ENCODE data around the gene EXOC4.

Gene EXOC4

GRCh38 chr7:133829336-133829897 is 576.5 kb downstream of the EXOC4 start:
- DNase-seq (ENCODE audit: low read depth) = no peak

GRCh38 chr7:133830081-133830480 is 577.2 kb downstream of the EXOC4 start:
- DNase-seq (ENCODE audit: low read depth) = no peak

DNA sequence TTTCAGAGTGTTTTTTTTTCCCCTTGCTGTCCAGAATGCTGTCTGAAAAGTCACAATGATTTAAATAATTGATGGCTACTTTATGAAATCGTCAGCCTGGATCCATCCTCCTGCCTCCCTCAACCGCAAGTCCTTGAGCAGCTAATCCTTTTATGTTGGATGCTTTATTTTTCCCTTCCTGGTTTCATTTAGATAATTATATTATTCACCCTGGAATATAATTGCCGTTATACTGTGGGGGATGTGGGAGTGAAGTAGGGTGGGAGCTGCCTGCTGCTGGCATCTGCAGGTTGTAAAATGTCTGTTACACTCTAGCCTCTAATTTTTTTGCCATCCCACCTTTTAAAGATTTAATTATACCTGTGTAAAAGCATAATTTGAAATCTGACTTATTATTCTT is 583.8 kb downstream of the EXOC4 start:
- DNase-seq (ENCODE audit: low read depth) = no peak

DNA sequence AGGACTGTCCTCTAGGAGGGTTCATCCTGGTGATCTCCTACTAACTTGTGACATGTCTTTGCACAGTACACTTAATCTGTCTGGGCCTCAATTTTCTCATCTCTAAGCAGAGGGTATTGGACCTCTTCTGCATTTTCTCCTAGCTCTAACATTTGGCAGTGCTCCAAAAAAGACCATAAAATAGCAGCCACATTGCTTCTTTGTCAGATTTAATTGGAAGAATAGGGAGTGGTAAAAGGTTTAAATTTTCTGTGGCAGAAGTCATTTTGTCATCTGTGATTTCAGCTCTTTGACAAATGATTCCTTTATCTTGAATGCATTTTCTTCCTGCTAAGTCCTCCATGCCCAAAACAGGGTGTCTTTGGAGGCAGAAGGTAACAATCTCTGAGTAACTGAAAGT is 584.3 kb downstream of the EXOC4 start:
- DNase-seq (ENCODE audit: low read depth) = no peak

GRCh38 chr7:133839121-133839520 is 586.2 kb downstream of the EXOC4 start:
- no peak for DNase-seq (ENCODE audit: low read depth)

DNA sequence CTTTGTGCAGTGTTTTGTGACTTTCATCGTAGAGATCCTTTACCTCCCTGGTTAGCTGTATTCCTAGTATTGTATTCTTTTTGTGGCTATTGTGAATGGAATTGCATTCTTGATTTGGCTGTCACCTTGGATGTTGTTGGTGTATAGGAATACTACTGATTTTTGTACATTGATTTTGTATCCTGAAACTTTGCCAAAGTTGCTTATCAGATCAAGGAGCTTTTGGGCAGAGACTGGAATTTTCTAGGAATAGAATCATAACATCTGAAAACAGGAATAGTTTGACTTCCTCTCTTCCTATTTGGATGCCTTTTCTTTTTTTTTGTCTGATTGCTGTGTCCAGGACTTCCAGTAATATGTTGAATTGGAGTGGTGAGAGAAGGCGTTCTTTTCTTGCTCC is 590.5 kb downstream of the EXOC4 start:
- DNase-seq (ENCODE audit: low read depth) = no peak

GRCh38 chr7:133845005-133845404 is 592.1 kb downstream of the EXOC4 start:
- no peak for DNase-seq (ENCODE audit: low read depth)

DNA sequence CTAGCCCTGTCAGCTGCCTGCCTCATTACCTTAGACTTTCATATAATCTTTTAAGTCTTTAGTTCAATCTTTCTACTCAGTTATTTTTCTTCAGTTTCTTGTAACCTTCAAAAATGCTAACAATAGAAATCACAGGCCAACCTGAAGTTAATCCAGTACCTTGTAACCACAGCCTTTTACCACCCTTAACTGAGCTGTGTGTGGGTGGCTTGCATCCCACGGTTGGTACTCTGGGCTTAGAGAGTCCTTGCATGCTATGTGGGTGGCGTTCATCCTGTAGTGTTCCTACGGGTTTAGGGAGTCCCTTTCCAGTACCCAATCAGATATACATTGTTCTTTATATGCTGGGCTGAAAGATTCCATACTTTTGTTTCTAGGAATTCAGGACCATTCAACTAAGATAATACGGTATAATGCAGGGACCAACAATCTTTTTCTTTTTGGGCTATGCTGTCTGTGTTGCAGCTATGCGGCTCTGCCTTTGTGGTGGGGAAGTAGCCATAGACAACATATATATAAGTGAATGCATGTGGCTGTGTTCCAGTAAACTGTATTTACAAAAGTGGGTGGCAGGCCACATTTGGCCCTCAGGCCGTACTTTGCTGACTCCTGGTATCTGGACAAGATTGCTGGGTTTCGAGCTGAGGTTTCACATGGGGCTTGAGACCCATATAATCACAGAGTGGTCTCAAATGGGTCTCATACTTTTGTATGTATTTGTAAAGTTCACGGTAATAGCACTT is 593.5 kb downstream of the EXOC4 start:
- DNase-seq (ENCODE audit: low read depth) = no peak

DNA sequence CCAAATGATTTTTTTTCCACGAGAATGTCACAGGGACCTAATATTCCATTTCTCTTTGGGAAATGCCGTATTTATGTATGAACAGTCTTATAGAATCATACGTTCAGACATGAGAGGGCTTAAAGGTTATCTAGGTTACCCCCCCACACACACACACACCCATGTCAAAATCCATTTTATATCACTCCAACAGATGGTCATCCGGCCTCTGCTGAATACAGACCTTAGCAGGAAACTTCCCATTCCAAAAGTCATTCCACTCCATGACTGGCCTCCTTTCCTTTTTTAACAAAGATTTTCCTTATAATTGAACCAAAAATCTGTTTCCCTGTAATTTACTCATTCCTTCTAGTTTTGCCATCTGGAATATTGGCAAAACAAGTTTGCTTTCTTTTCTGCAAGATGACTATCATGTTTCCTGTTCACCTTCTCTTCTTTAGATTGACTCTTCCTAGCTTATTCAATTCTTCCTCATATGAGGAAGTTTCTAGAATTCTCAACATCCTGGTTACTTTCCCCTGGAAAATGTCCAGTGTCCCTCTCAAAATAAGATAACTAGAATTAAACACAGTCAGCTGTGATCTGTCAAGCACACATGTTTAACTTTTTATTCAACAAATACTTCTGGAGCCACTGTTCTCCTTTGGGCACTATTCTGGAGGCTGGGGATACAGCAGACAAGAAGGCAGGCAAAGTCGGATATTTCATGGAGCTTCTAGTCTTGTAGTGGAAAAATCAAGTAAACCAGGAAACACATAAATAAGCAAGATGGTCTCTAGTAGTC is 597.8 kb downstream of the EXOC4 start:
- DNase-seq (ENCODE audit: low read depth) = no peak

GRCh38 chr7:133851411-133851810 is 598.5 kb downstream of the EXOC4 start:
- no peak for DNase-seq (ENCODE audit: low read depth)

- no peak for DNase-seq (ENCODE audit: low read depth)
Observed at GRCh38 chr7:133853706-133854276, 600.9 kb downstream of the EXOC4 start.

GRCh38 chr7:133854739-133855138 is 601.9 kb downstream of the EXOC4 start:
- DNase-seq (ENCODE audit: low read depth) = no peak

DNA sequence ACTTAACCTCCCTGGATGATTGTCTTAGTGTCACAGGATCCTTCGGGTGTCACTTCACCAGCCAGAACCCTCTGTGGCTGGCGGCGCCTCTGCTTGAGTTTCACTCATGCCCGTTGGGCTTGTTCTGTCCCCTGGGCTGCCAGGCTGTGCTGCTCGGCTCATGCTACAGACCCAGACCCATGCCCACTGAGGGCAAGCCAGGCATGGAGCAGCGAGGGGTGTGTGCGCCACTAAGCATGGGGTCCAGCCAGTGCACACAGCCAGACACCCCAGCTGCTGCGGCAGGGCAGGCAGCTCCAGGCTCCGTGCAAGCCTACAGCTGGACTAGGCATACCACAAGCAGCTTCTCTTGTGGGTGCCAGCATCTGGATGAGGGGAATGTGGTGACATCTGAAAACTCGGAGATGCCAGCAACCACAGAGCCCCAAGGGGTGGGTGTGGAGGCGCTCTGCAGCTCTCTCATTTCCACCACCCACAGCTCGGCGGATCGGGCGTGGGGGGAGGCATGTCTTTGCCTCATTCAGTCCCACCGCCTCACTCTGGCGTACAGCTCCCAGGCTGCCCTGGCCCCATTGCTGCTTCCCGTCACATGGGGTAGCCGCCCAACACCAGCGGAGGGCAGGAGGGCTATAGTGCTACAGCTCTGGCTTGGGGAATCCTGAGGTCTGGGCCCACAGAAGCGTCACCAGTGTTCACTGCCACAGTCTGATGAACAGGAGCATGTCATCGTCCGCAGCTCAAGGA is 604.7 kb downstream of the EXOC4 start:
- DNase-seq (ENCODE audit: low read depth) = no peak

GRCh38 chr7:133858311-133858710 is 605.4 kb downstream of the EXOC4 start:
- DNase-seq (ENCODE audit: low read depth) = no peak

- no peak for DNase-seq (ENCODE audit: low read depth)
Observed at GRCh38 chr7:133859231-133859630, 606.4 kb downstream of the EXOC4 start.

GRCh38 chr7:133859871-133860450 is 607.1 kb downstream of the EXOC4 start:
- DNase-seq (ENCODE audit: low read depth) = no peak

DNA sequence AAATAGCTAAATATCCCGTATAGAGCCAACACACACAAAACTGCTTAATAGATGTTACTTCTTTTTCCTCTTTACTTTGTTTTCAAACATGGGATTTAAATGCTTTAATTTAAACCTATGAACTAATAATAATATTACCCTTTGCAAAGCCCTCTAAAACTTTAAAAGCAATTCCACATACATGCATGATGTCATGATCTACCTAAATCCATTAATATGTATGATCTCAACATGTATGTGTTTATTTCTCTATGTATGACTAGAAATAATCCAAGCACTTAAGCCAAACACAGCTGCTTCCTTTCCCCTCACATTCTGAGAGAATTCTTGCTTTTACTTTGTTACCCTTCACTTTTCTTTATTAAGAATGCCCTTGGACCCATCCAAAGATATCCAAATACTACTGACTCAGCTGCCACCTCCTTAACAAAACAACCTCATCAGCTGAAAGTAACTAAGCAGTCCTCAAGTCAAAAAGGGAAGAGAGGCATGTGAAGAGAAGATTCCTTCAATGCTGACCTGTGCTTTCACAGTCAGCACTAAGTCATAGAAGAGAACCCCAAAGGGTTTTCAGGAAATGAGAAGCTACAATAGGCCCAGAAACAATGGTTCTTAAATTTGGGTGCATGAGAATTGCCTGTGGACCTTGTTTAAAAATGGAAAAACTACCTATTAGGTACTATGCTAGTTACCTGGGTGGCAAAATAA is 607.9 kb downstream of the EXOC4 start:
- no peak for DNase-seq (ENCODE audit: low read depth)

GRCh38 chr7:133861876-133862275 is 609.0 kb downstream of the EXOC4 start:
- DNase-seq (ENCODE audit: low read depth) = no peak

DNA sequence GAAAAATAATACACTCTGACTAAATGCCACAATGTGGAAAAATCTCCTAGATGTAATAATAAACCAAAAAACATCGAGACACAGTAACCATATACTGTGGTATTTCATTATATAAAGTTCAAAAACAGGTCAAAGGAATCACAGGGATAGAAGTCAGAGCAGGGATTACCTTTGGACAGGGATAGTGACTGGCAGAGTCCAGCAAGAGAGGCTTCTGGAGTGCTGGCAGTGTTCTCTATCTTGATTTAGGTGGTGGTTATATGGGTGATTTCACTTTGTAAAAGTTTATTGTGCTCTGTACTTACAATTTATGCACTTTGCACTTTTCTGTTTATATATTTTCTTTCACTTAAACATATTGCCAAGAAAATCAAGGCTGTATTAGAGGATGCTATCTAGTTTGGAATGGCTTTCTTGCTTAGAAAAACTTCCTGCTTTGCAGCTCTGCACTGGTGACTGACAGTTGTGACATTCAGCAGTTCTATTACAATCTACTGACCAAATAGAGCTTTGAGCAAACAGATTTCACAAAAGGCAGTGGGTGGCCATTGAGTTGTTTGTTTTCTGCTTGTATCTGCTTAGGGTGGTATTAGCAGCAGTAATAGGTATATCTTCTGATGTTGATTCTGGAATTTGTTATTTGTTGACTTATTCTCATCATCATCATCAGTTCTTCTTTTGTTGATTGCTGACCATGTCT is 610.6 kb downstream of the EXOC4 start:
- DNase-seq (ENCODE audit: low read depth) = no peak

DNA sequence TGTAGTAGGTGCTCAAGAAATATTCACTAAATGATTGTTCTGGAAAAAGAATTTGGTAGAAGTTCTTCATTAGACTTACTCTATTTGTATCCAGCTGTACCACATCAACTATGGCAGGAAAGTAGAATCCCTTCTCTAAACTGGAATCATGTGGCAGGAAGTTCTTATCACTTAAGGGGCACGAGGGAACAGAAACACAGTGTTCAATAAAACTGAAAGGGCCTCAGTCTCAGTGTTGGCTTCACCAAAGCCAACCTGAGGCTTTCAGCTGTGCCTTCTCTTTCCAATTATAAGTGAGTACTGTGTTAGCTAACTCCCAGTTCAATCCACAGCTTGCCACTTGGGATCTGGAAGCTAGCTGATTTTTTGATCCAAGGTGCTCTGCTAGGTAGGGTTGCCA is 616.7 kb downstream of the EXOC4 start:
- no peak for DNase-seq (ENCODE audit: low read depth)

DNA sequence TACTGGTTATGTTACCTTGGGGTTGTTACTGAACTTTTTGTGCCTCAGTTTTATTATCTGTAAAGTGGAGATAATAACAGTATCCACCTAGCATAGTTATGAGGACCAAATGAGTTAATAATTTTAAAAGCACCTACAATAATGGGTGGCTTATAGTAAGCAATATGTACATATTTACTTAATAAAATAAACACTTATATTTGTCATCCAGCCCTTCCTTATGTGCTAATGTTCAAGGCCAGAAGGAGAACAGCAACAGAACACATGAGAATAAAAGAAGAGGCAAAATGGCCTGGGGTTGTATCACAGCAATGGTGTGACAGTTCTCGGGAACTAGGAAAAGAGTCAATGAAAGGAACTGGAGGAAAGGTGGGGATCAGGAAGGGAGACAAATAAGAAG is 618.9 kb downstream of the EXOC4 start:
- no peak for DNase-seq (ENCODE audit: low read depth)

Data from activated gamma-delta T cell treated with anti-CD3 and anti-CD28 coated beads, Interleukin-2, amount 50 U/mL, for 16 hours (primary cell).